C4-2B (cell line): ENCODE data around the gene HSPA2.

Source experiments
- ZFX ChIP-seq: fragments of 450-650 bp; IDR thresholded peaks from 2 replicates; pipeline ENCODE4 v1.6.1; 2017
- TF ChIP-seq, protein P1 (sequence below): fragments of 450-650 bp; conservative IDR thresholded peaks from 2 replicates; pipeline ENCODE4 v1.5.1; 2017; ENCODE audit warnings: mild to moderate bottlenecking

GRCh38 chr14:64574371-64575107, 34.0 kb downstream of the HSPA2 start:
- TF ChIP-seq, protein P1, sequence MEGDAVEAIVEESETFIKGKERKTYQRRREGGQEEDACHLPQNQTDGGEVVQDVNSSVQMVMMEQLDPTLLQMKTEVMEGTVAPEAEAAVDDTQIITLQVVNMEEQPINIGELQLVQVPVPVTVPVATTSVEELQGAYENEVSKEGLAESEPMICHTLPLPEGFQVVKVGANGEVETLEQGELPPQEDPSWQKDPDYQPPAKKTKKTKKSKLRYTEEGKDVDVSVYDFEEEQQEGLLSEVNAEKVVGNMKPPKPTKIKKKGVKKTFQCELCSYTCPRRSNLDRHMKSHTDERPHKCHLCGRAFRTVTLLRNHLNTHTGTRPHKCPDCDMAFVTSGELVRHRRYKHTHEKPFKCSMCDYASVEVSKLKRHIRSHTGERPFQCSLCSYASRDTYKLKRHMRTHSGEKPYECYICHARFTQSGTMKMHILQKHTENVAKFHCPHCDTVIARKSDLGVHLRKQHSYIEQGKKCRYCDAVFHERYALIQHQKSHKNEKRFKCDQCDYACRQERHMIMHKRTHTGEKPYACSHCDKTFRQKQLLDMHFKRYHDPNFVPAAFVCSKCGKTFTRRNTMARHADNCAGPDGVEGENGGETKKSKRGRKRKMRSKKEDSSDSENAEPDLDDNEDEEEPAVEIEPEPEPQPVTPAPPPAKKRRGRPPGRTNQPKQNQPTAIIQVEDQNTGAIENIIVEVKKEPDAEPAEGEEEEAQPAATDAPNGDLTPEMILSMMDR: no peak
- TF ChIP-seq ZFX: no peak
